ENCODE measurements around the gene OTOL1. TPM values are rescaled to one million over a fixed set of nuclear protein-coding genes. Genes with fewer than 3 reads are reported as not detected.

The OTOL1 gene
- total RNA-seq, 2 experiments from 2014 or later: not detected

Other genes with a start within 250 kb of the OTOL1 start
- gene SPTSSB, start 125.3 kb upstream of the OTOL1 start, total RNA-seq (2014; rRNA removed; shearing (Covaris generic)): not detected in 2 replicates
- not detected in 2 replicates for gene SPTSSB, start 125.3 kb upstream of the OTOL1 start, total RNA-seq (2022)

Data from OCI-LY7 (cell line).